Activated CD4-positive, alpha-beta T cell treated with anti-CD3 and anti-CD28 coated beads for 1 hour (primary cell): ENCODE measurements around the gene RNF220.

ENCODE experiments used
- DNase-seq: peaks from one replicate; pipeline ENCODE4 v3.0.0-alpha.2; 2020

RNF220 gene

GRCh38 chr1:44524655-44525500 is 119.8 kb downstream of the RNF220 start:
- DNase-seq: no peak

GRCh38 chr1:44526295-44527073 is 121.4 kb downstream of the RNF220 start:
- DNase-seq: no peak

GRCh38 chr1:44531785-44532566 is 126.9 kb downstream of the RNF220 start:
- no peak for DNase-seq

- no peak for DNase-seq
Observed at GRCh38 chr1:44532567-44532944, 127.5 kb downstream of the RNF220 start.

GRCh38 chr1:44534771-44535170 is 129.7 kb downstream of the RNF220 start:
- no peak for DNase-seq

- no peak for DNase-seq
Observed at GRCh38 chr1:44536357-44537209, 131.5 kb downstream of the RNF220 start.

- DNase-seq: no peak
Observed at GRCh38 chr1:44537538-44537937, 132.5 kb downstream of the RNF220 start.

- no peak for DNase-seq
Observed at GRCh38 chr1:44537956-44538355, 132.9 kb downstream of the RNF220 start.

GRCh38 chr1:44539991-44540730 is 135.1 kb downstream of the RNF220 start:
- DNase-seq: no peak

- DNase-seq: no peak
Observed at GRCh38 chr1:44542420-44543063, 137.5 kb downstream of the RNF220 start.

GRCh38 chr1:44543064-44543744 is 138.1 kb downstream of the RNF220 start:
- no peak for DNase-seq

- no peak for DNase-seq
Observed at GRCh38 chr1:44543786-44544185, 138.7 kb downstream of the RNF220 start.

- DNase-seq: no peak
Observed at GRCh38 chr1:44544960-44545359, 139.9 kb downstream of the RNF220 start.

GRCh38 chr1:44545961-44546360 is 140.9 kb downstream of the RNF220 start:
- no peak for DNase-seq

GRCh38 chr1:44546403-44547053 is 141.5 kb downstream of the RNF220 start:
- DNase-seq: no peak

- no peak for DNase-seq
Observed at GRCh38 chr1:44547361-44547760, 142.3 kb downstream of the RNF220 start.

- DNase-seq: no peak
Observed at GRCh38 chr1:44547837-44548236, 142.8 kb downstream of the RNF220 start.

GRCh38 chr1:44549510-44549909 is 144.5 kb downstream of the RNF220 start:
- DNase-seq: no peak

GRCh38 chr1:44553127-44553758 is 148.2 kb downstream of the RNF220 start:
- no peak for DNase-seq
